Liver (tissue), 9 donors: ENCODE results near the gene SETD5. TPM values are rescaled to one million over a fixed set of nuclear protein-coding genes. Genes with fewer than 3 reads are reported as not detected.

Source experiments
- DNase-seq: peaks from one replicate; pipeline ENCODE4 v3.0.0-alpha.2; 2017; ENCODE audit warnings: low spot score
- H3K27ac ChIP-seq, 2 donors: one replicate each; pipeline ENCODE4 v1.7.0; 2013; ENCODE audit warnings: inconsistent platforms in 2 of 2, low read length in 2 of 2, control low read depth in 1 of 2, low read depth in 1 of 2, mild to moderate bottlenecking in 1 of 2
- H3K27me3 ChIP-seq, 4 donors: one replicate each; pipeline versions ENCODE4 v1.6.1 to v1.7.0; 2013; ENCODE audit warnings: low read length in 3 of 4, inconsistent platforms in 1 of 4, mild to moderate bottlenecking in 1 of 4, moderate library complexity in 1 of 4; ENCODE audit not compliant: control insufficient read depth in 4 of 4, insufficient read depth in 4 of 4
- H3K36me3 ChIP-seq, 4 donors: one replicate each; pipeline versions ENCODE4 v1.6.1 to v1.7.0; 2013; ENCODE audit warnings: low read length in 3 of 4, mild to moderate bottlenecking in 3 of 4, low read depth in 1 of 4, moderate library complexity in 1 of 4; ENCODE audit not compliant: control insufficient read depth in 4 of 4, insufficient read depth in 3 of 4
- H3K4me1 ChIP-seq, 4 donors: one replicate each; pipeline versions ENCODE4 v1.6.1 to v1.7.0; 2013; ENCODE audit warnings: low read length in 3 of 4, mild to moderate bottlenecking in 3 of 4, moderate library complexity in 1 of 4; ENCODE audit not compliant: control insufficient read depth in 4 of 4, insufficient read depth in 4 of 4
- H3K4me3 ChIP-seq, 3 donors: one replicate each; pipeline versions ENCODE4 v1.6.1 to v1.7.0; 2013; ENCODE audit warnings: low read length in 3 of 3, control low read depth in 1 of 3, low read depth in 1 of 3, mild to moderate bottlenecking in 1 of 3
- H3K9ac ChIP-seq, 2 donors: one replicate each; pipeline ENCODE4 v1.7.0; 2013; ENCODE audit warnings: low read length in 2 of 2, mild to moderate bottlenecking in 2 of 2, moderate library complexity in 2 of 2, control low read depth in 1 of 2, low read depth in 1 of 2
- H3K9me3 ChIP-seq, 4 donors: one replicate each; pipeline versions ENCODE4 v1.6.1 to v1.7.0; 2013; ENCODE audit warnings: low read length in 3 of 4; ENCODE audit not compliant: control insufficient read depth in 4 of 4
- ATF3 ChIP-seq: IDR thresholded peaks from 2 replicates; pipeline ENCODE4 v1.6.1; 2016; ENCODE audit warnings: antibody characterized with exemption
- CTCF ChIP-seq: fragments of 150-350 bp; IDR thresholded peaks from 2 replicates; pipeline ENCODE4 v1.5.1; 2017; ENCODE audit warnings: improper control_type of control experiment, low read depth, low read length; ENCODE audit not compliant: missing input control
- EGR1 ChIP-seq, 2 donors: IDR thresholded peaks; 2 replicates each; pipeline ENCODE4 v1.6.1; 2016 to 2018; ENCODE audit warnings: antibody characterized with exemption in 2 of 2, low read depth in 2 of 2
- FOXA1 ChIP-seq: IDR thresholded peaks from 2 replicates; pipeline ENCODE4 v1.6.1; 2016; ENCODE audit warnings: antibody characterized with exemption
- FOXA2 ChIP-seq: IDR thresholded peaks from 2 replicates; pipeline ENCODE4 v1.6.1; 2016; ENCODE audit warnings: antibody characterized with exemption
- GABPA ChIP-seq, 2 donors: IDR thresholded peaks in 1 of 2; conservative IDR thresholded peaks in 1 of 2; 2 replicates each; pipeline ENCODE4 v1.6.1; 2016; ENCODE audit warnings: antibody characterized with exemption in 2 of 2, mild to moderate bottlenecking in 1 of 2, moderate library complexity in 1 of 2
- HNF4A ChIP-seq, 2 donors: conservative IDR thresholded peaks; 2 replicates each; pipeline ENCODE4 v1.6.1; 2016; ENCODE audit warnings: antibody characterized with exemption in 2 of 2, mild to moderate bottlenecking in 2 of 2
- HNF4G ChIP-seq: IDR thresholded peaks from 2 replicates; pipeline ENCODE4 v1.6.1; 2016; ENCODE audit warnings: antibody characterized with exemption
- JUND ChIP-seq, 2 donors: IDR thresholded peaks; 2 replicates each; pipeline ENCODE4 v1.6.1; 2016; ENCODE audit warnings: antibody characterized with exemption in 2 of 2
- MAX ChIP-seq: IDR thresholded peaks from 2 replicates; pipeline ENCODE4 v1.6.1; 2016; ENCODE audit warnings: antibody characterized with exemption
- NR2F2 ChIP-seq: IDR thresholded peaks from 2 replicates; pipeline ENCODE4 v1.6.1; 2016; ENCODE audit warnings: antibody characterized with exemption
- RAD21 ChIP-seq, 2 donors: IDR thresholded peaks; 2 replicates each; pipeline ENCODE4 v1.6.1; 2016; ENCODE audit warnings: antibody characterized with exemption in 2 of 2, mild to moderate bottlenecking in 2 of 2
- REST ChIP-seq: IDR thresholded peaks from 2 replicates; pipeline ENCODE4 v1.6.1; 2016; ENCODE audit warnings: antibody characterized with exemption, mild to moderate bottlenecking
- RXRA ChIP-seq, 2 donors: IDR thresholded peaks; 2 replicates each; pipeline ENCODE4 v1.6.1; 2017 to 2018; ENCODE audit warnings: antibody characterized with exemption in 2 of 2, mild to moderate bottlenecking in 1 of 2
- SP1 ChIP-seq: IDR thresholded peaks from 2 replicates; pipeline ENCODE4 v1.6.1; 2018; ENCODE audit warnings: antibody characterized with exemption, mild to moderate bottlenecking
- TAF1 ChIP-seq: conservative IDR thresholded peaks from 2 replicates; pipeline ENCODE4 v1.6.1; 2016; ENCODE audit warnings: antibody characterized with exemption, mild to moderate bottlenecking
- YY1 ChIP-seq: IDR thresholded peaks from 2 replicates; pipeline ENCODE4 v1.6.1; 2016; ENCODE audit warnings: antibody characterized with exemption, mild to moderate bottlenecking
- ZBTB33 ChIP-seq: IDR thresholded peaks from 2 replicates; pipeline ENCODE4 v1.6.1; 2016; ENCODE audit warnings: antibody characterized with exemption
- WGBS: extraction: QIAGEN DNeasy Blood & Tissue Kit; methylation state at CpG from one replicate; pipeline ENCODE4 v1.1.7; 2013; 5-methylcytosine and 5-hydroxymethylcytosine counted together
- polyA plus RNA-seq, 2 donors: library from polyadenylated mRNA; stranded (reverse) in 1 of 2; unstranded in 1 of 2; fragments of 200-250 nt in 1 of 2; fragments of >200 nt in 1 of 2; fragmentation: Nextera tagmentation in 1 of 2; extraction: Ambion mirVana in 1 of 2; gene quantifications; one replicate each; pipeline versions ENCODE4 v1.2.1 to v1.2.3, GENCODE V29; 2013 to 2015
- total RNA-seq, 2 donors: library from RNA; depleted of rRNA; stranded (reverse); fragments of >200 nt; gene quantifications; one replicate each; pipeline ENCODE4 v1.2.3, GENCODE V29; 2014
- donor health status: healthy.
- donor health status: healthy.
- donor health status: healthy.
- donor health status: healthy.
- donor health status: healthy.

Gene SETD5
- total and polyA plus RNA-seq, 4 donors, result 17.9 to 76.6 (median 24.3) TPM

- TF ChIP-seq NR2F2 (no peak), MAX (no peak), ATF3 (no peak), HNF4A (conservative IDR thresholded peaks at IDR 0.05) (no peak), RAD21 (IDR thresholded peaks at IDR 0.05) (no peak)
Observed at GRCh38 chr3:9476935-9477334, 79.5 kb downstream of the SETD5 start (continued).

GRCh38 chr3:9480265-9480664 is 82.8 kb downstream of the SETD5 start:
- TF ChIP-seq ATF3 (no peak), HNF4A (conservative IDR thresholded peaks at IDR 0.05) (no peak), RAD21 (IDR thresholded peaks at IDR 0.05) (no peak), YY1 (no peak), NR2F2 (no peak), RXRA (IDR thresholded peaks at IDR 0.05) (no peak), CTCF (no peak), JUND (IDR thresholded peaks at IDR 0.05) (no peak), FOXA1 (no peak), EGR1 (IDR thresholded peaks at IDR 0.05; ENCODE audit: low read depth in 2 of 2) (no peak), ZBTB33 (no peak), MAX (no peak), GABPA (IDR thresholded peaks at IDR 0.05 in 1 of 2, conservative IDR thresholded peaks at IDR 0.05 in 1 of 2) (no peak), SP1 (no peak), TAF1 (no peak), HNF4G (no peak), REST (no peak), FOXA2 (no peak)
- Histone ChIP-seq H3K9ac (no peak overlapping the region), H3K27me3 (no peaks in the 10 kb centered on the region), H3K36me3 (peaks cover 10 to 50% (median 44%) of the 10 kb centered on the region in 4 donors), H3K9me3 (no peaks in the 10 kb centered on the region), H3K4me1 (no peaks in the 10 kb centered on the region), H3K4me3 (no peak overlapping the region), H3K27ac (no peak overlapping the region)
- DNase-seq, result no peak
- 99% methylated on average over 1 of the region's 1 CpG for WGBS
